Activated B cell treated with CpG ODN at 0.5 μM for 24 hours (primary cell): ENCODE measurements around the gene C20orf144. TPM values are rescaled to one million over a fixed set of nuclear protein-coding genes. Genes with fewer than 3 reads are reported as not detected.

Experiments used
- ATAC-seq: fragments of 200-7000 bp; cut with Tn5 transposase; one replicate; pipeline ENCODE4 v1.10.0; 2021; ENCODE audit warnings: low read depth, mild to moderate bottlenecking, moderate library complexity
- CTCF ChIA-PET: fragments of 350-600 bp; sonication (Branson Sonifier 250); formaldehyde crosslinking; loops from one replicate; lab custom pipeline; 2021; ENCODE audit warnings: antibody characterized with exemption; lab: Charles Lee
- POLR2A ChIA-PET: fragments of 350-600 bp; sonication (Branson Sonifier 250); formaldehyde crosslinking; loops from one replicate; lab custom pipeline; 2021; ENCODE audit warnings: antibody characterized with exemption; lab: Charles Lee
- DNase-seq: peaks from one replicate; pipeline ENCODE4 v3.0.0; 2022
- H3K27ac Mint-ChIP-seq: one replicate; pipeline ENCODE4 v1.8.0; 2020; ENCODE audit warnings: mixed read lengths
- H3K27me3 Mint-ChIP-seq: one replicate; pipeline ENCODE4 v1.8.0; 2021; ENCODE audit warnings: mixed read lengths
- H3K36me3 Mint-ChIP-seq: one replicate; pipeline ENCODE4 v1.8.0; 2021; ENCODE audit warnings: low read depth, mixed read lengths
- H3K4me1 Mint-ChIP-seq: one replicate; pipeline ENCODE4 v1.8.0; 2021; ENCODE audit warnings: mixed read lengths
- H3K4me3 Mint-ChIP-seq: one replicate; pipeline ENCODE4 v1.8.0; 2020; ENCODE audit warnings: mild to moderate bottlenecking, mixed read lengths
- H3K9me3 Mint-ChIP-seq: one replicate; pipeline ENCODE4 v1.8.0; 2020; ENCODE audit warnings: mixed read lengths
- intact Hi-C: fragments of 100-400 bp; cut with micrococcal nuclease; formaldehyde crosslinking; loops from one replicate; pipeline ENCODE4 v1.15.1; 2024
- total RNA-seq: library from RNA; stranded (reverse); gene quantifications from 2 replicates; pipeline ENCODE4 v1.2.3, GENCODE V29; 2022
- TF ChIP-seq, protein P1 (sequence below): fragments of 200-600 bp; IDR thresholded peaks from one replicate; pipeline ENCODE4 v1.8.0; 2022; ENCODE audit warnings: antibody characterized with exemption, mild to moderate bottlenecking

C20orf144 gene
- total RNA-seq, 1 donor from 2014 or later: 0.20 TPM

GRCh38 chr20:33651562-33652048 is 10.5 kb upstream of the C20orf144 start:
- ATAC-seq: no peak
- Mint-ChIP-seq H3K4me1 (peaks cover 17% of the 10 kb centered on the region), H3K36me3 (no peaks in the 10 kb centered on the region), H3K4me3 (no peak overlapping the region), H3K9me3 (no peaks in the 10 kb centered on the region), H3K27ac (no peak overlapping the region), H3K27me3 (no peaks in the 10 kb centered on the region)
- ChIA-PET POLR2A (no interaction called here), CTCF (interaction anchor here (3.1 kb wide), 1 partner anchor 16 kb away, joined by 21 read pairs; the partner anchor contains the start of gene ACTL10)
- DNase-seq: no peak
- TF ChIP-seq, protein P1, sequence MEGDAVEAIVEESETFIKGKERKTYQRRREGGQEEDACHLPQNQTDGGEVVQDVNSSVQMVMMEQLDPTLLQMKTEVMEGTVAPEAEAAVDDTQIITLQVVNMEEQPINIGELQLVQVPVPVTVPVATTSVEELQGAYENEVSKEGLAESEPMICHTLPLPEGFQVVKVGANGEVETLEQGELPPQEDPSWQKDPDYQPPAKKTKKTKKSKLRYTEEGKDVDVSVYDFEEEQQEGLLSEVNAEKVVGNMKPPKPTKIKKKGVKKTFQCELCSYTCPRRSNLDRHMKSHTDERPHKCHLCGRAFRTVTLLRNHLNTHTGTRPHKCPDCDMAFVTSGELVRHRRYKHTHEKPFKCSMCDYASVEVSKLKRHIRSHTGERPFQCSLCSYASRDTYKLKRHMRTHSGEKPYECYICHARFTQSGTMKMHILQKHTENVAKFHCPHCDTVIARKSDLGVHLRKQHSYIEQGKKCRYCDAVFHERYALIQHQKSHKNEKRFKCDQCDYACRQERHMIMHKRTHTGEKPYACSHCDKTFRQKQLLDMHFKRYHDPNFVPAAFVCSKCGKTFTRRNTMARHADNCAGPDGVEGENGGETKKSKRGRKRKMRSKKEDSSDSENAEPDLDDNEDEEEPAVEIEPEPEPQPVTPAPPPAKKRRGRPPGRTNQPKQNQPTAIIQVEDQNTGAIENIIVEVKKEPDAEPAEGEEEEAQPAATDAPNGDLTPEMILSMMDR: no peak
- intact Hi-C loops: no loop called here

GRCh38 chr20:33653218-33653899 is 8.8 kb upstream of the C20orf144 start:
- H3K9me3 Mint-ChIP-seq: no peaks in the 10 kb centered on the region
- no peak overlapping the region for H3K4me3 Mint-ChIP-seq
- peak overlapping the region; percentile 18 for H3K27ac Mint-ChIP-seq

DNA sequence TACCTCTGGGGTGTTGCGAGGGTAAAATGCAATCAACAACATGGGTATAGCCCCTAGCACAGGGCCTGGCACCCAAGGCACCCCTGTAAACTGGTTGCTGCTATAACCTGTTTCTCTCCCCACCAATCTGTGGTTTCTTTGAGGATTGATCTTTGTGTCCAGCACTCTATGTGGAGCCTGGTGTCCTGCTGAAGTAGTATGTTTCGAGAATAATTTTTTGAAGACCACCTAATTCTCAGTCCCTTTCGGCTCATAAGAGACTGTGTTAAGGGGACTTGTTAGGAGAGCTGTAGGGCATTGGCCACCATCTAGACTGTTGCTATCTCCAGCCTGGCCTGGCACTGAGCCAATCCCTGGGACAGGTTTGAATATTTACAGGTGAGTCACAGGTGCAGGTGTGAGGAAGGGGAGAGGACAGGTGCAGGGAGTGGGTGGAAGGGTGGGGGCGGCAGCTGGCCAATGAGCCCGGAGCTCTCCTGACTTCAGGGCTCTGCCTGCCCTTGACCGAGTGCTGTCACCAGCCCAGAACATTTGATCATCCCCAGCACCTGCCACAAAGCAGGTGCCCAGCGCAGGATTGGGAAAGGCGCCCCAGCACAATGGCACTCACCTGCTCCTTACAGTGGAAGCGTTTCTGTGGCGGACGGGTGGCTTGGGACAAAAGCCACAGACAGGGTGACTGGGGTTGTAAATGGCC is 8.1 kb upstream of the C20orf144 start:
- H3K27ac Mint-ChIP-seq: no peak overlapping the region
- DNase-seq (no peak), ATAC-seq (no peak)
- H3K9me3 Mint-ChIP-seq: no peaks in the 10 kb centered on the region
- peaks cover 11% of the 10 kb centered on the region for H3K4me1 Mint-ChIP-seq
- TF ChIP-seq, protein P1: no peak
- H3K4me3 Mint-ChIP-seq: no peak overlapping the region
- no peaks in the 10 kb centered on the region for H3K36me3 Mint-ChIP-seq
- no peaks in the 10 kb centered on the region for H3K27me3 Mint-ChIP-seq
- ChIA-PET POLR2A (interaction anchor here (1.0 kb wide), 1 partner anchor 196 kb away, joined by 4 read pairs; no protein-coding TSS in a partner anchor), CTCF (interaction anchor here (1.0 to 3.1 kb wide), 8 partner anchors 9 to 209 kb away, joined by 3 to 21 read pairs (median 6); partner anchors contain the start of genes ACTL10 and C20orf144)
- intact Hi-C loops: loop anchor here (1.0 kb wide), 1 partner anchor 197 kb away; no protein-coding TSS in a partner anchor

More at GRCh38 chr20:33653218-33653899, 8.8 kb upstream of the C20orf144 start:
- peak; percentile 88 for ATAC-seq
- peaks cover 11% of the 10 kb centered on the region for H3K4me1 Mint-ChIP-seq
- POLR2A ChIA-PET: interaction anchor here (0.6 to 1.0 kb wide), 2 partner anchors 13 to 196 kb away, joined by 3 to 4 read pairs; partner anchors contain the start of gene ACTL10
- CTCF ChIA-PET: interaction anchor here (1.0 to 3.1 kb wide), 8 partner anchors 10 to 208 kb away, joined by 3 to 21 read pairs (median 6); partner anchors contain the start of genes ACTL10 and C20orf144
- H3K27me3 Mint-ChIP-seq: no peaks in the 10 kb centered on the region
- intact Hi-C loops: loop anchor here (1.0 kb wide), 1 partner anchor 196 kb away; no protein-coding TSS in a partner anchor
- DNase-seq: no peak
- no peaks in the 10 kb centered on the region for H3K36me3 Mint-ChIP-seq
- TF ChIP-seq, protein P1: no peak

DNA sequence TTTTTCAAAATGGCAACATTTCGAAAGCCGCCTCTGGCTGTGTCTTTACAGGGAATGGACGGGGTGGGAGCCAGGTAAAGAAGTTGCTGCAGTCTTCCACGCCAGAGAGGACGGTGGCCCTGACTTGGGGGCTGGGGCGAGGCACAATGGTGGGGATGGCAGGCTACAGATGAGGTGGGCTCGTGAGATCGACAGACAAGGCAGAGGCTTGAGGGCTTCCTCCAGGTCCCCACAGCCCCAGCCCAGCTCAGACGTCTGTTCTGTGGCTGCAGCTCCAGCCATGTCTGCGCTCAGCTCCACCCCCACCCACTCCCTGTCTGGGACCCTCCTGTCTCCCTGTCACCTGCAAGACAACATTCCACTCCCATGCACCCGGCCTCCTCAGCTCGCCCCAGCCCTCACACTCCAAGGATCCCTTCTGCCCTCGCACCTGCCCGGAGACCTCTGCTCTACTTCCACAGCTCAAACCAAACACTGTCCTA is 7.4 kb upstream of the C20orf144 start:
- TF ChIP-seq, protein P1: no peak
- peaks cover 11% of the 10 kb centered on the region for H3K4me1 Mint-ChIP-seq
- no peaks in the 10 kb centered on the region for H3K36me3 Mint-ChIP-seq
- CTCF ChIA-PET: interaction anchor here (2.5 kb wide), 1 partner anchor 8 kb away, joined by 9 read pairs; the partner anchor contains the start of gene C20orf144
- H3K4me3 Mint-ChIP-seq: no peak overlapping the region
- H3K9me3 Mint-ChIP-seq: no peaks in the 10 kb centered on the region
- DNase-seq (no peak), ATAC-seq (no peak)
- H3K27ac Mint-ChIP-seq: no peak overlapping the region
- no peaks in the 10 kb centered on the region for H3K27me3 Mint-ChIP-seq
- intact Hi-C loops: no loop called here
- POLR2A ChIA-PET: no interaction called here
